HFFc6 (cell line): ENCODE data around the gene HORMAD1. TPM values are rescaled to one million over a fixed set of nuclear protein-coding genes. Genes with fewer than 3 reads are reported as not detected.
"Not testable (repeated sequence)": the region's sequence is repeated elsewhere in the genome, so short reads cannot be mapped to it uniquely, and the experiment has no call there.

Source experiments
- DNase-seq: peaks from one replicate; pipeline ENCODE4 v3.0.0-alpha.2; 2018
- H3K27ac Mint-ChIP-seq: 2 replicates; pipeline ENCODE4 v1.8.0; 2020; ENCODE audit warnings: mild to moderate bottlenecking, mixed read lengths
- H3K27me3 Mint-ChIP-seq: 2 replicates; pipeline ENCODE4 v1.8.0; 2021; ENCODE audit warnings: mild to moderate bottlenecking, moderate library complexity, mixed read lengths; ENCODE audit not compliant: insufficient read depth
- H3K36me3 Mint-ChIP-seq: 2 replicates; pipeline ENCODE4 v1.8.0; 2021; ENCODE audit warnings: low read depth, mixed read lengths
- H3K4me1 Mint-ChIP-seq: 2 replicates; pipeline ENCODE4 v1.8.0; 2020; ENCODE audit warnings: low read depth, mixed read lengths
- H3K4me3 Mint-ChIP-seq: 2 replicates; pipeline ENCODE4 v1.8.0; 2020; ENCODE audit warnings: mild to moderate bottlenecking, moderate library complexity, mixed read lengths
- H3K9me3 Mint-ChIP-seq: 2 replicates; pipeline ENCODE4 v1.8.0; 2020; ENCODE audit warnings: mild to moderate bottlenecking, mixed read lengths
- CTCF ChIP-seq: fragments of 200-600 bp; sonication (generic); IDR thresholded peaks from 2 replicates; pipeline ENCODE4 v1.5.0; 2021; ENCODE audit warnings: antibody characterized with exemption, mild to moderate bottlenecking
- long read RNA-seq: library from polyadenylated mRNA; unstranded; transcript quantifications from one replicate; pipeline ENCODE4 v2.0.0, GENCODE V29; 2019
- total RNA-seq, 6 experiments: library from RNA; stranded (reverse); fragmentation: NEBNext Ultra II Directional; extraction: Animal tissue kit (Norgen Biotek cat#: 25700); gene quantifications; 2 replicates in 1 of 6; 3 replicates in 5 of 6; pipeline ENCODE4 v1.2.3, GENCODE V29; 2021

The HORMAD1 gene, protein sequence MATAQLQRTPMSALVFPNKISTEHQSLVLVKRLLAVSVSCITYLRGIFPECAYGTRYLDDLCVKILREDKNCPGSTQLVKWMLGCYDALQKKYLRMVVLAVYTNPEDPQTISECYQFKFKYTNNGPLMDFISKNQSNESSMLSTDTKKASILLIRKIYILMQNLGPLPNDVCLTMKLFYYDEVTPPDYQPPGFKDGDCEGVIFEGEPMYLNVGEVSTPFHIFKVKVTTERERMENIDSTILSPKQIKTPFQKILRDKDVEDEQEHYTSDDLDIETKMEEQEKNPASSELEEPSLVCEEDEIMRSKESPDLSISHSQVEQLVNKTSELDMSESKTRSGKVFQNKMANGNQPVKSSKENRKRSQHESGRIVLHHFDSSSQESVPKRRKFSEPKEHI
- total RNA-seq: not detected
- long read RNA-seq: 0 reads

DNA sequence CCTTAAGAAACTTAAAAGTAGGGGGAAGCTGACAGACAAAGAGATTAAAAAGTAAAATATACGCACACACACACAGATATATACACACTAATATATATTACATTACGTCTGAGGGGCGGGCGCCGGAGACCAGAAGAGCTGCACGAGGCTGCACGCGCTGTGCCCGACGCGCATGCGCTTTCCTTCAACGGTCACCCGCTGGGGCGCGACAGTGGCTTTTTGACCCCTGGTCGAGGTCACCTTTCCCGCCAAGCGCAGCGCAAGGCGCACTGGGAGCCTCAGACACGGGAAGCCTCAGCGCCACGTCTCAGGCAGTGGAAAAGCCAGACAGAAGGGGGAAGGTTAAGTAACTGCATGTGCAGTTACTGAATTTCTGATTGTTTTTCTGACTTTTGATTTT, at the start of gene HORMAD1:
Gene HORMAD1 (minus strand): TSS at position 193 of the 400 bp plus-strand sequence. CDS start 1,390 bp downstream, outside the sequence.
- Mint-ChIP-seq H3K4me1 (no peaks in the 10 kb centered on the region), H3K36me3 (peaks cover 7% of the 10 kb centered on the region; the same call in 1 of the 2 replicates), H3K27ac (no peak within 1 kb of the TSS), H3K27me3 (peaks cover 5% of the 10 kb centered on the region), H3K4me3 (no peak within 1 kb of the TSS), H3K9me3 (no peaks in the 10 kb centered on the region)
- TF ChIP-seq CTCF: no peak
- DNase-seq: no peak

DNA sequence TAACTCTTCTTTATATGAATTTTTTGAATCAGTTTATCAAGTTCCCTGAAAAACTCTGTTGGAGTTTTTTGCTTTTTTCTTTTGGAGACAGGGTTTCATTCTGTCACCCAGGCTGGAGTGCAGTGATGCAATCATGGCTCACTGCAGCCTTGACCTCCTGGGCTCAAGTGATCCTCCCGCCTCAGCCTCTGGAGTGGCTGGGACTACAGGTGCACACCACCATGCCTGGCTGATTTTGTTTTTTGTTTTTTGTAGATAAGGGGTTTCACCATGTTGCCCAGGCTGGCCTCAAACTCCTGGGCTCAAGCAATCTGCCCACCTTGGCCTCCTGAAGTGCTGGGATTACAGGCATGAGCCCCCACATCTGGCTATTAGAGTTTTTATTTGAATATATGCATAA, 47.0 kb upstream of the HORMAD1 start:
- H3K9me3 Mint-ChIP-seq, DNase-seq, H3K36me3 Mint-ChIP-seq, H3K27me3 Mint-ChIP-seq, H3K27ac Mint-ChIP-seq, H3K4me3 Mint-ChIP-seq: not testable (repeated sequence)
- H3K4me1 Mint-ChIP-seq: peaks cover 22% of the 10 kb centered on the region

- not testable (repeated sequence) for H3K27me3 Mint-ChIP-seq, DNase-seq, H3K9me3 Mint-ChIP-seq, H3K36me3 Mint-ChIP-seq, H3K27ac Mint-ChIP-seq
- Mint-ChIP-seq H3K4me1 (peaks cover 22% of the 10 kb centered on the region), H3K4me3 (peak overlapping the region; percentile 75; the same call in 1 of the 2 replicates)
These were observed 45.2 kb upstream of the HORMAD1 start for GRCh38 chr1:150765977-150766301.

GRCh38 chr1:150765296-150765976, 44.7 kb upstream of the HORMAD1 start, which contains the start of gene CTSS:
Gene CTSS, minus strand, starts transcription at chr1:150765778. Its CDS starts 1,015 bp downstream, at chr1:150764763.
- Mint-ChIP-seq H3K36me3 (peaks cover 3% of the 10 kb centered on the region; the same call in 1 of the 2 replicates), H3K4me3 (peak within 1 kb of the TSS; percentile 75), H3K27ac (peak within 1 kb of the TSS; percentile 27), H3K4me1 (peaks cover 22% of the 10 kb centered on the region), H3K9me3 (peaks cover 3% of the 10 kb centered on the region), H3K27me3 (peaks cover 6% of the 10 kb centered on the region; the same call in 1 of the 2 replicates)
- TF ChIP-seq CTCF: no peak
- DNase-seq: no peak

GRCh38 chr1:150764617-150765101, 44.0 kb upstream of the HORMAD1 start:
- H3K9me3 Mint-ChIP-seq: peaks cover 10% of the 10 kb centered on the region
- DNase-seq: peak; percentile 36
- no peak overlapping the region; the same call in 1 of the 2 replicates for H3K4me3 Mint-ChIP-seq
- peaks cover 22% of the 10 kb centered on the region for H3K4me1 Mint-ChIP-seq
- no peak for TF ChIP-seq CTCF
- H3K27ac Mint-ChIP-seq: no peak overlapping the region
- peaks cover 7% of the 10 kb centered on the region; the same call in 1 of the 2 replicates for H3K36me3 Mint-ChIP-seq
- H3K27me3 Mint-ChIP-seq: peaks cover 7% of the 10 kb centered on the region; the same call in 1 of the 2 replicates

DNA sequence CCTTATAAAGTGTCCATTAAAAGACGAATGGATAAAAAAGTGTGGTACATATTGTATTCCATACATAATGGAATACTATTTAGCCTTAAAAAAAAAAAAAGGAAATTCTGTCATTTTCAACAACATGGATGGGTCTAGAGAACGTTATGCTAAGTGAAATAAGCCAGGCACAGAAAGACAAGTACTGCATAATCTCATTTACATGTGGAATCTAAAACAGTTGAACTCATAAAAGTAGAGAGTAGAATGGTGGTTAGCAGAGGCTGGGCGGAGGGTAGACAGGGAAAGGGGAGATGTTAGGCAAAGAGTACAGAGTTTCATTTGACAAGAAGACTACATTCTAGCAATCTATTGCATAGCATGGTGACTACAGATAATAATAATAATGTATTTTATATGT, 42.3 kb upstream of the HORMAD1 start:
- Mint-ChIP-seq H3K27me3 (peaks cover 7% of the 10 kb centered on the region; the same call in 1 of the 2 replicates), H3K27ac (no peak overlapping the region)
- no peak for DNase-seq

More for the DNA sequence above, 42.3 kb upstream of the HORMAD1 start:
- peaks cover 22% of the 10 kb centered on the region for H3K4me1 Mint-ChIP-seq
- peaks cover 7% of the 10 kb centered on the region; the same call in 1 of the 2 replicates for H3K36me3 Mint-ChIP-seq
- TF ChIP-seq CTCF: no peak
- peaks cover 10% of the 10 kb centered on the region for H3K9me3 Mint-ChIP-seq
- H3K4me3 Mint-ChIP-seq: no peak overlapping the region
